Gastroesophageal sphincter (tissue), 4 donors: Measurements from ENCODE around the gene PEX5. TPM values are rescaled to one million over a fixed set of nuclear protein-coding genes. Genes with fewer than 3 reads are reported as not detected.

ENCODE experiments used
- ATAC-seq: fragments of 150-250 bp; one replicate; pipeline ENCODE4 v1.9.1; 2016; ENCODE audit warnings: mild to moderate bottlenecking, moderate library complexity
- H3K27ac ChIP-seq, 4 donors: fragments of 200-600 bp; sonication (generic) in 3 of 4; 1 replicate in 3 of 4; 2 replicates in 1 of 4; pipeline ENCODE4 v1.5.1; 2016 to 2019
- H3K27me3 ChIP-seq: fragments of 200-600 bp; sonication (generic); one replicate; pipeline ENCODE4 v1.5.1; 2019
- H3K36me3 ChIP-seq, 2 donors: fragments of 200-600 bp; sonication (generic); one replicate each; pipeline ENCODE4 v1.5.1; 2019; ENCODE audit warnings: control low read depth in 1 of 2
- H3K4me1 ChIP-seq, 3 donors: fragments of 200-600 bp; sonication (generic); 1 replicate in 2 of 3; 2 replicates in 1 of 3; pipeline ENCODE4 v1.5.1; 2016 to 2019; ENCODE audit warnings: control low read depth in 2 of 3
- H3K4me3 ChIP-seq, 2 donors: fragments of 200-600 bp; sonication (generic); one replicate each; pipeline ENCODE4 v1.5.1; 2019; ENCODE audit warnings: mild to moderate bottlenecking in 1 of 2, moderate library complexity in 1 of 2
- H3K9me3 ChIP-seq, 3 donors: fragments of 200-600 bp; sonication (generic); one replicate each; pipeline ENCODE4 v1.5.1; 2017 to 2019; ENCODE audit warnings: control low read depth in 2 of 3
- CTCF ChIP-seq, 4 experiments: fragments of 200-600 bp in 2 of 4; fragments of 450-650 bp in 2 of 4; sonication (generic) in 1 of 4; IDR thresholded peaks; one replicate each; pipeline ENCODE4 v1.5.1; 2017 to 2019; ENCODE audit warnings: antibody characterized with exemption in 4 of 4, mild to moderate bottlenecking in 2 of 4, moderate library complexity in 2 of 4
- EP300 ChIP-seq: sonication (generic); formaldehyde crosslinking; IDR thresholded peaks from one replicate; pipeline ENCODE4 v1.6.1; 2017; ENCODE audit warnings: antibody characterized with exemption, mild to moderate bottlenecking
- POLR2A ChIP-seq, 2 donors: fragments of 450-650 bp; IDR thresholded peaks; one replicate each; pipeline ENCODE4 v1.6.1; 2017; ENCODE audit warnings: antibody characterized with exemption in 2 of 2, mild to moderate bottlenecking in 2 of 2, moderate library complexity in 1 of 2
- POLR2AphosphoS5 ChIP-seq: sonication (generic); formaldehyde crosslinking; IDR thresholded peaks from one replicate; pipeline ENCODE4 v1.6.1; 2017; ENCODE audit warnings: antibody characterized with exemption
- WGBS, 2 donors: methylation state at CpG; one replicate each; pipeline ENCODE4 v1.1.5; 2018; ENCODE audit warnings: low coverage in 1 of 2; 5-methylcytosine and 5-hydroxymethylcytosine counted together
- total RNA-seq, 4 donors: library from RNA; depleted of rRNA; stranded (reverse); fragments of >200 nt; gene quantifications; one replicate each; pipeline ENCODE4 v1.1.0, GENCODE V29; 2016

PEX5 gene
- total RNA-seq, 4 donors from 2014 or later: 36.8 to 53.2 (median 47.4) TPM

DNA sequence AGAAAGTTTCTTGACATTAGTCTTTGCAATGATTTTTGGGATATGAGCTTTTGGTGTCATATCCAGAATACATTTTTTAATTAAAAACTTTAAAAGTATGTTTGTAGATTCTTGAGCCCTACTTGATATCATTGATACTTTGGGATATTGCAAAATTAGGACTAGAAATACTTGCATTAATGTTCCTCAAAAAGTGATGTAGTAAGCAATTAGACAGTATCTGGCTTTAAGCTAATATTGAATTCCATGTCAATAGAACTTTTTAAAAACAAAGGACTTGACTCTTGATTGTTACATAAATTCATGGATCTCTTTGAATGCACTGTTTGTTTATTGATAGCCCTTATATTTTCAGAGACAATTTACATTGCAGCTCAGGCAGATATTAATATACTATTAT, 15.6 kb downstream of the PEX5 start:
- H3K27me3 ChIP-seq: no peaks in the 10 kb centered on the region
- peaks cover 0 to 94% of the 10 kb centered on the region in 2 donors for H3K36me3 ChIP-seq
- H3K27ac ChIP-seq: no peak overlapping the region
- no peaks in the 10 kb centered on the region for H3K4me1 ChIP-seq
- no peak overlapping the region for H3K4me3 ChIP-seq
- peaks cover 0 to 1% (median 0%) of the 10 kb centered on the region in 3 donors for H3K9me3 ChIP-seq
- no peak for TF ChIP-seq POLR2AphosphoS5
- no peak for TF ChIP-seq EP300
- no peak for TF ChIP-seq POLR2A (IDR thresholded peaks at IDR 0.05)
- TF ChIP-seq CTCF (IDR thresholded peaks at IDR 0.05): no peak
- no peak for ATAC-seq

DNA sequence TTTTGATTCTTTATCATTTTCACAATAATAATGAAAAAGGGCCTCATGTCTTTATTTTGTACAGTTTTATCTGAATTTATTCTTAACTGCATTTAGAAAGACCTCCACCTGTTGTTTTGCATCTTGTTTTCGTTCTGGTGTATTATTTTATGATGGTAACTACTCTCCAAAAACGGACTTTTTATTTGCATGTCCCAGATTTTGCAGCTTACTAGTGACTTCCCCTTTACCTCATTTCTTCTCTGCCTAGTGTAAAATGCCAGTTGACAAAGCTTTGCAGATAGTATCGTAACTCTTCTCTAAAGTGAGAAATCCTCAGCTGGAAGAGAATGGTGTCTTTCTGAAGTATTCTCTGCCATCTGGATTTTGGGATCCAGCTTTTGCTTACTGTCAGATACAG, 17.2 kb downstream of the PEX5 start:
- Histone ChIP-seq H3K36me3 (peaks cover 0 to 100% of the 10 kb centered on the region in 2 donors), H3K4me3 (no peak overlapping the region), H3K4me1 (no peaks in the 10 kb centered on the region), H3K27ac (no peak overlapping the region), H3K9me3 (peaks cover 0 to 16% (median 0%) of the 10 kb centered on the region in 3 donors), H3K27me3 (no peaks in the 10 kb centered on the region)
- TF ChIP-seq POLR2AphosphoS5: no peak
- TF ChIP-seq EP300: no peak
- no peak for TF ChIP-seq POLR2A (IDR thresholded peaks at IDR 0.05)
- no peak for TF ChIP-seq CTCF (IDR thresholded peaks at IDR 0.05)
- WGBS, 2 donors: 76 to 93% methylated on average over 2 to 3 of the region's 3 CpGs
- ATAC-seq: no peak

- Histone ChIP-seq H3K4me3 (no peak overlapping the region), H3K27ac (no peak overlapping the region), H3K27me3 (no peaks in the 10 kb centered on the region), H3K9me3 (peaks cover 0 to 26% (median 0%) of the 10 kb centered on the region in 3 donors), H3K4me1 (no peaks in the 10 kb centered on the region), H3K36me3 (peaks cover 0 to 97% of the 10 kb centered on the region in 2 donors)
- no peak for ATAC-seq
- 83 to 94% methylated on average over 3 to 9 of the region's 10 CpGs for WGBS, 2 donors
- no peak for TF ChIP-seq CTCF (IDR thresholded peaks at IDR 0.05)
- TF ChIP-seq EP300: no peak
- TF ChIP-seq POLR2AphosphoS5: no peak
- TF ChIP-seq POLR2A (IDR thresholded peaks at IDR 0.05): no peak
These were observed 18.6 kb downstream of the PEX5 start for GRCh38 chr12:7207866-7208625.

- no CpG with 5 or more reads among the region's 14 CpGs for WGBS, 2 donors
- no peak overlapping the region for H3K27ac ChIP-seq
- H3K36me3 ChIP-seq: peaks cover 0 to 78% of the 10 kb centered on the region in 2 donors
- no peak overlapping the region for H3K4me3 ChIP-seq
- no peak for ATAC-seq
- no peaks in the 10 kb centered on the region for H3K27me3 ChIP-seq
- TF ChIP-seq EP300 (no peak), POLR2AphosphoS5 (no peak), POLR2A (IDR thresholded peaks at IDR 0.05) (no peak), CTCF (IDR thresholded peaks at IDR 0.05) (no peak)
- no peaks in the 10 kb centered on the region for H3K4me1 ChIP-seq
- peaks cover 0 to 26% (median 0%) of the 10 kb centered on the region in 3 donors for H3K9me3 ChIP-seq
These were observed 20.5 kb downstream of the PEX5 start for GRCh38 chr12:7209958-7210357.

GRCh38 chr12:7210642-7211151, 21.2 kb downstream of the PEX5 start:
- WGBS, 2 donors: 92% methylated on average over 4 of the region's 6 CpGs; no CpG with 5 or more reads in 1 of the 2 donors
- H3K27me3 ChIP-seq: no peaks in the 10 kb centered on the region
- no peak for TF ChIP-seq POLR2A (IDR thresholded peaks at IDR 0.05)
- TF ChIP-seq POLR2AphosphoS5: no peak
- TF ChIP-seq CTCF (IDR thresholded peaks at IDR 0.05): no peak
- no peak for TF ChIP-seq EP300
- no peaks in the 10 kb centered on the region for H3K4me1 ChIP-seq
- H3K9me3 ChIP-seq: peaks cover 0 to 26% (median 0%) of the 10 kb centered on the region in 3 donors
- H3K4me3 ChIP-seq: no peak overlapping the region
- no peak for ATAC-seq
- peaks cover 0 to 70% of the 10 kb centered on the region in 2 donors for H3K36me3 ChIP-seq
- H3K27ac ChIP-seq: no peak overlapping the region
